IMR-90 (cell line): ENCODE results near the gene FAM151B. TPM values are rescaled to one million over a fixed set of nuclear protein-coding genes. Genes with fewer than 3 reads are reported as not detected.

Source experiments
- ATAC-seq: fragments of 200-7000 bp; cut with Tn5 transposase; 2 replicates; pipeline ENCODE4 v1.9.1; 2020; ENCODE audit warnings: low read depth, mild to moderate bottlenecking, moderate library complexity
- BruUV-seq: library from RNA; stranded (reverse); fragments of 400-500 nt; replicated peaks from 2 replicates; lab custom pipeline; 2021; lab: Mats Ljungman, UMichigan
- CTCF ChIA-PET: fragments of 300-600 bp; formaldehyde crosslinking; extraction: SDS; loops from one replicate; lab custom pipeline; 2021; ENCODE audit warnings: antibody characterized with exemption; lab: Yijun Ruan, JAX
- POLR2A ChIA-PET: fragments of 300-600 bp; sonication (Branson Sonifier 250); formaldehyde crosslinking; loops from one replicate; lab custom pipeline; 2022; ENCODE audit warnings: antibody characterized with exemption; ENCODE audit not compliant: unreplicated experiment; lab: Charles Lee
- DNase-seq: peaks from one replicate; pipeline ENCODE4 v3.0.0; 2013
- H2AFZ ChIP-seq: replicated peaks from 2 replicates; pipeline ENCODE3; 2013; ENCODE audit warnings: low read length, mild to moderate bottlenecking; ENCODE audit not compliant: poor library complexity
- H2AK5ac ChIP-seq: 2 replicates; pipeline ENCODE4 v1.6.1; 2013; ENCODE audit warnings: low read depth, low read length, inconsistent platforms
- H2AK9ac ChIP-seq: replicated peaks from 2 replicates; pipeline ENCODE3; 2013; ENCODE audit warnings: mild to moderate bottlenecking, low read depth, low read length, moderate library complexity; ENCODE audit not compliant: poor library complexity
- H2BK120ac ChIP-seq: 2 replicates; pipeline ENCODE4 v1.6.1; 2013; ENCODE audit warnings: low read depth, low read length, inconsistent platforms
- H2BK15ac ChIP-seq: 3 replicates; pipeline ENCODE4 v1.6.1; 2013; ENCODE audit warnings: low read depth, low read length, inconsistent platforms
- H2BK20ac ChIP-seq: 2 replicates; pipeline ENCODE4 v1.6.1; 2013; ENCODE audit warnings: low read depth, mild to moderate bottlenecking, inconsistent platforms, low read length, moderate library complexity
- H2BK5ac ChIP-seq: 2 replicates; pipeline ENCODE4 v1.6.1; 2013; ENCODE audit warnings: mild to moderate bottlenecking, low read depth, low read length, inconsistent platforms; ENCODE audit not compliant: poor library complexity, severe bottlenecking
- H3K14ac ChIP-seq: replicated peaks from 2 replicates; pipeline ENCODE4 v1.6.1; 2013; ENCODE audit warnings: low read depth, low read length, inconsistent platforms
- H3K18ac ChIP-seq: 2 replicates; pipeline ENCODE4 v1.6.1; 2013; ENCODE audit warnings: low read depth, low read length, control low read depth
- H3K23ac ChIP-seq: 2 replicates; pipeline ENCODE4 v1.6.1; 2013; ENCODE audit warnings: low read depth, low read length, inconsistent platforms
- H3K27ac ChIP-seq: 2 replicates; pipeline ENCODE4 v1.5.1; 2013; ENCODE audit warnings: mild to moderate bottlenecking, control low read depth, low read length; ENCODE audit not compliant: insufficient read depth
- H3K27me3 ChIP-seq: 2 replicates; pipeline ENCODE4 v1.6.1; 2013; ENCODE audit warnings: low read length; ENCODE audit not compliant: control insufficient read depth, insufficient read depth
- H3K36me3 ChIP-seq: 2 replicates; pipeline ENCODE4 v1.6.1; 2013; ENCODE audit warnings: low read length, mixed read lengths; ENCODE audit not compliant: control insufficient read depth, insufficient read depth
- H3K4ac ChIP-seq: 2 replicates; pipeline ENCODE4 v1.6.1; 2013; ENCODE audit warnings: low read depth, low read length, inconsistent platforms
- H3K4me1 ChIP-seq: 2 replicates; pipeline ENCODE4 v1.6.1; 2013; ENCODE audit warnings: low read length, mixed read lengths; ENCODE audit not compliant: control insufficient read depth, insufficient read depth
- H3K4me2 ChIP-seq: 2 replicates; pipeline ENCODE4 v1.6.1; 2013; ENCODE audit warnings: low read depth, mild to moderate bottlenecking, control low read depth, low read length, moderate library complexity
- H3K4me3 ChIP-seq: 2 replicates; pipeline ENCODE4 v1.5.1; 2013; ENCODE audit warnings: low read depth, mild to moderate bottlenecking, control low read depth, low read length, moderate library complexity; ENCODE audit not compliant: insufficient read depth
- H3K56ac ChIP-seq: 2 replicates; pipeline ENCODE4 v1.6.1; 2013; ENCODE audit warnings: low read length, inconsistent platforms; ENCODE audit not compliant: insufficient read depth; ENCODE audit errors: extremely low read depth
- H3K79me1 ChIP-seq, 2 experiments: 2 replicates each; pipeline ENCODE4 v1.6.1; 2013; ENCODE audit warnings: low read length in 2 of 2, inconsistent platforms in 1 of 2, low read depth in 1 of 2
- H3K9ac ChIP-seq: 2 replicates; pipeline ENCODE4 v1.6.1; 2013; ENCODE audit warnings: low read depth, low read length, control low read depth
- H3K9me1 ChIP-seq: 2 replicates; pipeline ENCODE4 v1.6.1; 2013; ENCODE audit warnings: low read length, inconsistent platforms; ENCODE audit not compliant: insufficient read depth
- H3K9me3 ChIP-seq: 2 replicates; pipeline ENCODE4 v1.6.1; 2013; ENCODE audit warnings: low read length; ENCODE audit not compliant: control insufficient read depth, insufficient read depth
- H4K20me1 ChIP-seq: 2 replicates; pipeline ENCODE4 v1.6.1; 2013; ENCODE audit warnings: low read length, inconsistent platforms; ENCODE audit not compliant: insufficient read depth
- H4K5ac ChIP-seq: 2 replicates; pipeline ENCODE4 v1.6.1; 2013; ENCODE audit warnings: mild to moderate bottlenecking, low read depth, low read length, control low read depth
- H4K8ac ChIP-seq, 2 experiments: 2 replicates each; pipeline ENCODE4 v1.6.1; 2013; ENCODE audit warnings: low read depth in 2 of 2, low read length in 2 of 2, control low read depth in 1 of 2, inconsistent platforms in 1 of 2
- H4K91ac ChIP-seq: 2 replicates; pipeline ENCODE4 v1.6.1; 2013; ENCODE audit warnings: low read depth, low read length, inconsistent platforms; ENCODE audit not compliant: insufficient read depth
- BHLHE40 ChIP-seq: fragments of 150-350 bp; IDR thresholded peaks from 2 replicates; pipeline ENCODE4 v1.6.1; 2016; ENCODE audit warnings: mild to moderate bottlenecking, low read depth, low read length
- CEBPB ChIP-seq: IDR thresholded peaks from 2 replicates; pipeline ENCODE4 v1.6.1; 2012; ENCODE audit warnings: low read depth, low read length, improper control_type of control experiment
- CHD1 ChIP-seq: IDR thresholded peaks from 2 replicates; pipeline ENCODE4 v1.6.1; 2012; ENCODE audit warnings: low read depth, low read length, improper control_type of control experiment
- CTCF ChIP-seq: conservative IDR thresholded peaks from 2 replicates; pipeline ENCODE4 v1.5.1; 2012; ENCODE audit warnings: mild to moderate bottlenecking, low read depth, low read length, improper control_type of control experiment
- ELK1 ChIP-seq: fragments of 150-350 bp; IDR thresholded peaks from 2 replicates; pipeline ENCODE4 v1.6.1; 2016; ENCODE audit warnings: low read depth, mild to moderate bottlenecking, low read length, moderate library complexity, borderline replicate concordance
- FOS ChIP-seq: fragments of 150-350 bp; IDR thresholded peaks from 2 replicates; pipeline ENCODE4 v1.6.1; 2016; ENCODE audit warnings: low read depth, low read length
- MAFK ChIP-seq: IDR thresholded peaks from 2 replicates; pipeline ENCODE4 v1.6.1; 2012; ENCODE audit warnings: low read depth, low read length, improper control_type of control experiment
- MAZ ChIP-seq: IDR thresholded peaks from 2 replicates; pipeline ENCODE4 v1.6.1; 2012; ENCODE audit warnings: low read depth, mild to moderate bottlenecking, low read length, improper control_type of control experiment, moderate library complexity, borderline replicate concordance
- MXI1 ChIP-seq: IDR thresholded peaks from 2 replicates; pipeline ENCODE4 v1.6.1; 2012; ENCODE audit warnings: low read depth, mild to moderate bottlenecking, low read length, moderate library complexity, borderline replicate concordance
- NFE2L2 ChIP-seq: fragments of 150-350 bp; IDR thresholded peaks from 2 replicates; pipeline ENCODE4 v1.6.1; 2016; ENCODE audit warnings: low read depth, mild to moderate bottlenecking, low read length
- POLR2A ChIP-seq: IDR thresholded peaks from 2 replicates; pipeline ENCODE4 v1.6.1; 2012; ENCODE audit warnings: mild to moderate bottlenecking, low read depth, low read length
- RAD21 ChIP-seq: IDR thresholded peaks from 2 replicates; pipeline ENCODE4 v1.6.1; 2012; ENCODE audit warnings: low read length, improper control_type of control experiment
- RCOR1 ChIP-seq: IDR thresholded peaks from 2 replicates; pipeline ENCODE4 v1.6.1; 2012; ENCODE audit warnings: mild to moderate bottlenecking, low read length, improper control_type of control experiment; ENCODE audit not compliant: insufficient replicate concordance
- RFX5 ChIP-seq: IDR thresholded peaks from 2 replicates; pipeline ENCODE4 v1.8.0; 2012; ENCODE audit warnings: low read depth, mild to moderate bottlenecking, low read length, moderate library complexity
- SMC3 ChIP-seq: fragments of 150-350 bp; IDR thresholded peaks from 2 replicates; pipeline ENCODE4 v1.6.1; 2016; ENCODE audit warnings: low read depth, mild to moderate bottlenecking, antibody characterized with exemption, low read length, moderate library complexity
- USF2 ChIP-seq: fragments of 150-350 bp; IDR thresholded peaks from 2 replicates; pipeline ENCODE4 v1.6.1; 2017; ENCODE audit warnings: mild to moderate bottlenecking, antibody characterized with exemption, low read length, low read depth
- WGBS, 2 experiments: methylation state at CpG; one replicate each; pipeline versions ENCODE4 v1.1.5 to v1.1.7; 2013; ENCODE audit warnings: missing lambda C conversion rate in 2 of 2; ENCODE audit not compliant: insufficient read length in 1 of 2; ENCODE audit errors: extremely low coverage in 2 of 2; 5-methylcytosine and 5-hydroxymethylcytosine counted together
- dilution Hi-C: fragments of 300-500 bp; cut with HindIII; formaldehyde crosslinking; loops from one replicate; pipeline ENCODE4 v1.14.3; 2018; ENCODE audit warnings: low sequenced_read_pairs; ENCODE audit not compliant: unreplicated experiment
- in situ Hi-C: fragments of 300-500 bp; cut with MboI; formaldehyde crosslinking; loops from 3 replicates; pipeline ENCODE4 v1.14.3; 2019; ENCODE audit warnings: low sequenced_read_pairs, inconsistent platforms, mixed read lengths
- intact Hi-C: fragments of 100-400 bp; cut with micrococcal nuclease; formaldehyde crosslinking; loops from 2 replicates; pipeline ENCODE4 v1.10.0; 2022
- polyA plus RNA-seq, 3 experiments: library from polyadenylated mRNA; depleted of rRNA; stranded (reverse); fragments of >200 nt; gene quantifications; 2 replicates each; pipeline ENCODE4 v1.2.3, GENCODE V29; 2012; ENCODE audit warnings: low replicate concordance in 1 of 3
- total RNA-seq: library from RNA; depleted of rRNA; stranded (reverse); fragments of >200 nt; gene quantifications from 2 replicates; pipeline ENCODE4 v1.2.3, GENCODE V29; 2012

FAM151B gene
- total and polyA plus RNA-seq, 2 of the 4 experiments (the other 2 are of a cell fraction): 1.0 to 2.9 TPM

GRCh38 chr5:80491296-80491695 lies 3.4 kb downstream of the FAM151B start:
- Histone ChIP-seq H2BK20ac (no peak overlapping the region), H3K79me1 (no peaks in the 10 kb centered on the region), H3K36me3 (no peaks in the 10 kb centered on the region), H3K4me1 (no peaks in the 10 kb centered on the region), H3K9me1 (no peaks in the 10 kb centered on the region; the same call in 1 of the 2 replicates), H3K9me3 (no peaks in the 10 kb centered on the region), H3K23ac (no peak overlapping the region), H4K5ac (no peak overlapping the region), H3K56ac (no peak overlapping the region), H4K91ac (no peak overlapping the region), H2BK120ac (no peak overlapping the region), H3K14ac (no peak overlapping the region), H3K4me2 (no peak overlapping the region), H3K4ac (no peak overlapping the region), H3K27me3 (no peaks in the 10 kb centered on the region), H4K8ac (no peak overlapping the region), H3K4me3 (no peak overlapping the region), H3K9ac (no peak overlapping the region), H2AFZ (no peak overlapping the region), H4K20me1 (no peaks in the 10 kb centered on the region), H2AK5ac (no peak overlapping the region), H2BK15ac (no peak overlapping the region), H3K27ac (no peak overlapping the region), H2AK9ac (no peak overlapping the region), H3K18ac (no peak overlapping the region), H2BK5ac (no peak overlapping the region)
- BruUV-seq: no TSS peak
- DNase-seq (no peak), ATAC-seq (no peak)
- intact Hi-C loops (no loop called here), dilution Hi-C loops (no loop called here), in situ Hi-C loops (no loop called here)
- ChIA-PET CTCF (no interaction called here), POLR2A (no interaction called here)
- TF ChIP-seq MXI1: no peak
- TF ChIP-seq ELK1: no peak
- TF ChIP-seq CEBPB: no peak
- TF ChIP-seq POLR2A: no peak
- TF ChIP-seq RAD21: no peak
- TF ChIP-seq RFX5: no peak
- no peak for TF ChIP-seq FOS
- TF ChIP-seq NFE2L2: no peak
- no peak for TF ChIP-seq RCOR1
- TF ChIP-seq MAFK: no peak
- TF ChIP-seq BHLHE40: no peak
- TF ChIP-seq MAZ: no peak
- TF ChIP-seq CTCF: no peak
- TF ChIP-seq CHD1: no peak
- TF ChIP-seq USF2: no peak
- no peak for TF ChIP-seq SMC3
- WGBS, 2 experiments: 80% methylated on average over 1 of the region's 3 CpGs; no CpG with 5 or more reads in 1 of the 2 experiments
